Central memory CD4-positive, alpha-beta T cell (primary cell): ENCODE results near the gene SLC6A12.
"Not testable (repeated sequence)": the region's sequence is repeated elsewhere in the genome, so short reads cannot be mapped to it uniquely, and the experiment has no call there.

Source experiments
- DNase-seq: peaks from one replicate; pipeline ENCODE4 v3.0.0; 2022

Gene SLC6A12

GRCh38 chr12:195951-196350, 18.0 kb downstream of the SLC6A12 start:
- no peak for DNase-seq

- no peak for DNase-seq
Measured at GRCh38 chr12:195156-195555, 18.8 kb downstream of the SLC6A12 start.

- DNase-seq: no peak
Measured at GRCh38 chr12:194276-194675, 19.7 kb downstream of the SLC6A12 start.

GRCh38 chr12:193261-193660, 20.7 kb downstream of the SLC6A12 start:
- DNase-seq: no peak

GRCh38 chr12:191541-191940, 22.4 kb downstream of the SLC6A12 start:
- DNase-seq: no peak

- DNase-seq: no peak
Measured at GRCh38 chr12:190881-191280, 23.1 kb downstream of the SLC6A12 start.

GRCh38 chr12:189622-189962, 24.4 kb downstream of the SLC6A12 start:
- no peak for DNase-seq

GRCh38 chr12:188910-189621, 24.9 kb downstream of the SLC6A12 start:
- no peak for DNase-seq

GRCh38 chr12:187986-188909, 25.7 kb downstream of the SLC6A12 start:
- DNase-seq: not testable (repeated sequence)

GRCh38 chr12:186006-186625, 27.8 kb downstream of the SLC6A12 start:
- DNase-seq: no peak

GRCh38 chr12:185576-185955, 28.4 kb downstream of the SLC6A12 start:
- no peak for DNase-seq

- no peak for DNase-seq
Measured at GRCh38 chr12:184811-185575, 29.0 kb downstream of the SLC6A12 start.

- no peak for DNase-seq
Measured at GRCh38 chr12:182381-182892, 31.5 kb downstream of the SLC6A12 start.

GRCh38 chr12:181921-182320, 32.0 kb downstream of the SLC6A12 start:
- no peak for DNase-seq

GRCh38 chr12:180445-180844, 33.5 kb downstream of the SLC6A12 start:
- no peak for DNase-seq

GRCh38 chr12:179885-180284, 34.1 kb downstream of the SLC6A12 start:
- no peak for DNase-seq

- no peak for DNase-seq
Measured at GRCh38 chr12:179131-179884, 34.6 kb downstream of the SLC6A12 start.

- no peak for DNase-seq
Measured at GRCh38 chr12:178829-179109, 35.2 kb downstream of the SLC6A12 start.

GRCh38 chr12:177980-178828, 35.8 kb downstream of the SLC6A12 start:
- no peak for DNase-seq

- no peak for DNase-seq
Measured at GRCh38 chr12:177336-177979, 36.5 kb downstream of the SLC6A12 start.
